Measurements from ENCODE around the gene COTL1.

The COTL1 gene

GRCh38 chr16:84594725-84595038 lies 23.2 kb downstream of the COTL1 start:
- no peak for DNase-seq

DNA sequence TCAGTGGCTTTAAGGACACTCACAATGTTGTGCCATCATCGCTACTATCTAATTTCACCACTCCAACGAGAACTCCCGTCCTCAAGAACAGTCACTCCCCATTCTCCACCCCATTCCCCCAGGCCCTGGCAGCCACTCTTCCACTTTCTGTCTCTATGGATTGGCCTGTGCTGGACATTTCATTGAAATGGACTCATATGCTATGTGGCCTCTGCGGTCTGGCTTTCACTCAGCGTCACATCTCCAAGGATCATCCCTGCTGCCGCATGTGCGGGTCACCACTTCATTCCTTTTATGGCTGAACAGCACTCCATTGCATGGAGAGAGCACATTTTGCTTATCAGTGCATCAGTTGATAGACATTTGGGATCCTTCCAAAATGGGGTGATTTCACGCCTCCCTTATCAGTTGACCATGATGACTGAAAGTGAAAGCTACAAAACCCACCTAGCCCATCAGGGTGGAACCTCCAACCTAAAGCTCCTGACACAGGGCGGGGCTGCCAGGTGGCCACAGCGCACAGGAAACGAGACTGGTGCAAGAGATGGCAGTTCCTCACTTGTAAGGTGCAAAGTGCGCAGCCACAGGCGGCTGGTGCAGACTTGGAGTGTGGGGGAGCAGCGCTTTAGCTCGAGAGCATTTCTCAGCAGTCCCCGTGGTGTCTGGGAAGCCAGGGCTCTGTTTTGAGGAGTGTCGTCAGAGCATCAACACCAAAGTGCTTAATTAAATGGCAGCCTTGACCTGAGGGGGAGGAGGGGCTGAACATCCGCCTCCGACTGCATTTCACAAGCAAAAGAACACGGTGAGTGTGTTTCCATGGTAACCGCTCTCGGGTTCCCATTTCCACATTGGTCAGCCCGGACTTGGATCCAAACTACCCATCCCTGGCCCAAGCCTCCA lies 23.8 kb downstream of the COTL1 start:
- DNase-seq = peak; percentile 64 to 66

DNA sequence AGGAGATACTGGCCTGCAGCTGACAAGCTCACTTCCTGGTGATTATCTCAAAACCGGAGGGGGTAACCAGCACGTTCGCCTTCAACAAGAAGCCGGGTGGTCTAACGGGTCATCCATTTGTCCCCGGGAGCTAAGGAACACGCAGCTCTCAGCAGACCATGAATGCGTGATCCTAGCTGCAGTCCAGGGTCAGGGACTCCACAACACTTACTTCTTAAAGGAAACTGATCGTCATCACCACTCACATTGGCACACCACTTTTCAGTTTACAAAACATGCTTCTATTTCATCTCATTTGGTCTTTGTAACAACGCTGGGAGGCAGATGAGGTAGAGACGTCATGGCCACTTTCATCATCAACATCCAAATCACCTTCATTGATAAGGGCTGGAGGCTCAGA lies 25.2 kb downstream of the COTL1 start:
- DNase-seq = no peak

DNA sequence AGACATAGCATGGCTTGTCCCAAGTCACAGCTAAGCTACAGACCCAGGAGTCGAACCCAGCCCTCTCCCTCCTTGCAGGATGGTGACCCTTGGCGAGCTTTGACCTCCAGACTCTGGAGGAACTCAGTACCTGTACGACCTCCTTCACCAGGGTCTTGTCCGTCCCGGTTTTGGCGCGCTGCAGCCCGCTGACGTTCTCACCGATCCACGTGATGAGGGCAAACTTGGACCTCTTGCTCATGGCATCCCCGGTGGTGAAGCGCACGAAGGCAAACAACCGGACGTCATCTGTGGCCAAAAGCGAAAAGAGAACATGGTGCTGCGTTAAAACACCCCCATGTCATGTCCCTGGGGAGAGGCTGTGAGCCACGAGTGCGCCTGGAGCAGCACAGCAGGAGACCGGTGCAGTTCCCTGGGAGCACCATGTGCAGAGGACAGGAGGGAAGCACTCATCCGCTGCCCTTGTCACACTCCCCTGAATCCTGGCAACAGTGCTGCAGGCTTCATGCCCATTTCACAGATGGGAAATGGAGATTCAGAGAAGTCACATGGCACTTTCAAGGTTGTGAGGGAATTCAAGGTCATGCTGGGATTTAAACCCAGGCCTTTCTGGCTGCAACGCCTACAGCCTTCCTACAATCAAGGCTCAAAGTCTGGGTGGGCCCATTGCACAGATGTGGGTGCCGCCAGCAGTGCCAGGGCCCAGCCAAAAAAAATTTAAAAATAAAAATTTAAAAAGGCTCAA lies 27.7 kb downstream of the COTL1 start:
- no peak for DNase-seq

DNA sequence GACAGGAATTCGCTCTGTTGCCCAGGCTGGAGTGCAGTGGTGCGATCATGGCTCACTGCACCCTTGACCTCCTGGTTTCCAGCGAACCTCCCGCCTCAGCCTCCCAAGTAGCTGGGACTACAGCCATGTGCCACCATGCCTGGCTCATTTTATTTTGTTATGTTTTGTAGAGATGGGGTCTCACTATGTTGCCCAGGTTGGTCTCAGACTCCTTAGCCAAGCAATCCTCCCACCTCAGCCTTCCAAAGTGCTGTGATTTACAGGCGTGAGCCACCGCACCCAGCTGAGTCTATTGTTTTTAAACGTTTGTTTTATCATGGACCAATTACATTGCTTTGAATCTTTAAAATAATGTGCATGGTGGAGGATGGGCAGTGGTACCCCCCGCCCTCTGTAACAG lies 28.9 kb downstream of the COTL1 start:
- no peak for DNase-seq

DNA sequence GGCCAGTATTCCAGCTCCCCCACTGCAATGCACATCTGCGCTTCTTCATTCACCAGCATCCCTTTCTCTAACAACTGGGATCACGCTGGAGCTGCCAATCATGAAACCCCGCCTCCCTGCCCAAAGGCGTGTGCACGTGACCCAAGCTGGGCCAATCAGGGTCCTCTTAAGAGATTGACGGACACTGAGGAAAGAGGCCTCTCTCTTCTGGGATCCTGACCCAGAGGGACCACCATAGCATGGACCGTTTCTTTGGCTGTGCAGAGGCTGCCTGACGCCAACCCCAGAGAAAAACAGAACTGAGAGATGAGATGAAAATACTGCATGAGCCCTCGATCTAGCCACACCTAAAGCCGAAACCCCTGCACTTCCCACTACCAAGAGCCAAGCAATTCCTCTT lies 32.0 kb downstream of the COTL1 start:
- no peak for DNase-seq

GRCh38 chr16:84585467-84585866 lies 32.4 kb downstream of the COTL1 start:
- no peak for DNase-seq

DNA sequence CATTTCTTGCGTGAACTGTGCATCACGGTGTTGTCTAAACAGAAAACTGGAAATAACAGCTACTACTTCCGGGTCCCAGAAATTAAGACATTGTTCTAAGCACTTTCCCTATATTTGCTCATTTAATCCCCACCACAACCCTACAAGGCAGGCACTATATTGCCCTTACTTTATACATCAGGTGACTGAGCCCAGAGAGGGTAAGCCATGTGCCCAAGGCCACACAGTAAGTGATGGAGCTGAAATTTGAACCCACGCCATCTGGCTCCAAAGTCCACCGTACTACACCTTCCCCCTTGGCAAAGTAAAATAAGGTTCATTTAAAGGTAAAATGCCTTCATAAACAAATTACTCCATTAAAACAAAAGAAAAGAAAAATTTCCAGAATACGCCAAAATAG lies 33.2 kb downstream of the COTL1 start:
- DNase-seq = no peak

DNA sequence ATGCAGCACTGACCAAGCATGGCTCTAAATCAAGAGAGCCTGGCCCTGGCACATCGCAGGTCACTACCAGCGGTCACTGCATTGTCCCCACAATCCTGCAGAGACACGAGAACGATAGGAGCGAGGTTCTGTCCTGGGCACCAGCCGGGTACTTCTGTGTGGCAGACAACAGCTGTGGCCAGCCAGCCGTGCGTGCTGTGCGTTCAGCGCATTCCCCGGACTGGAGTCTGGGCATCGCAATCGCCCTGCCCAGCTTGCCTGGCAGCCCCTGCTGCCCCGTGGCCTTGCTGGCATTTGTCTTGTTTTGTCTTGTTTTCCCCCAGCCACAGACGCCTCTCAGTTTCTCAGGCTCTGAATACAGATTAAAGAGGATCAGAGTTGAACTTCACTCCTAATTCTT lies 33.9 kb downstream of the COTL1 start:
- no peak for DNase-seq

GRCh38 chr16:84582958-84583516 lies 34.8 kb downstream of the COTL1 start:
- DNase-seq = no peak

- no peak for DNase-seq
Measured at GRCh38 chr16:84581158-84581557, 36.7 kb downstream of the COTL1 start.

- DNase-seq = no peak
Measured at GRCh38 chr16:84579936-84580335, 37.9 kb downstream of the COTL1 start.

GRCh38 chr16:84578538-84579126 lies 39.2 kb downstream of the COTL1 start:
- DNase-seq = no peak

DNA sequence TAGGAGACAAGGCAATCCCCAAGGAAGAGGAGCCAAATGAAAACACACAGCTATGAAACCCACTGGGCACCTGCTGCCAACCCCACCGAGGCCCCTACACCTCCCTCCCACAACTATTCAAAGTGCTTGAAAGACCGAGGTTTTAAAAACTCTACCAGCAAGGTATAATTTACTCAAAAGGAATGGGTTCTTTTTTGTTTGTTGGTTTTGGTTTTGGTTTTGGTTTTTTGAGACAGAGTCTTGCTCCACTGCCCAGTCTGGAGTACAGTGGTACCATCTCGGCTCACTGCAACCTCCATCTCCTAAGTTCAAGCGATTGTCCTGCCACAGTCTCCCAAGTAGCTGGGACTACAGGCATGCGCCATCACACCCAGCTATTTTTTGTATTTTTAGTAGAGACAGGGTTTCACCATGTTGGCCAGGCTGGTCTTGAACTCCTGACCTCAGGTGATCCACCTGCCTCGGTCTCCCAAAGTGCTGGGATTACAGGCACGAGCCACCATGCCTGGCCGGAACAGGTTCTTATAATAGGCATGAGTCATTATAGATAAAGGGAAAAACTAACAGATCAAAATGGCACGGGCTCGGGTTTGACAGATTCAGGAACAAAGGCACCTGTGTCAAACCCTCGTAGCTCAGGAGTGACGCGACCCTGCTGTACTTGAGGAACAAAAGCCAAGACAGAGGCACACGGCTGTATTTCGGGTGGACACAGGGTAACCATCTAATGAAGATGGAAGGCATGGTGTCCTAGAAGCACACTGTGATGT lies 40.7 kb downstream of the COTL1 start:
- no peak for DNase-seq

DNA sequence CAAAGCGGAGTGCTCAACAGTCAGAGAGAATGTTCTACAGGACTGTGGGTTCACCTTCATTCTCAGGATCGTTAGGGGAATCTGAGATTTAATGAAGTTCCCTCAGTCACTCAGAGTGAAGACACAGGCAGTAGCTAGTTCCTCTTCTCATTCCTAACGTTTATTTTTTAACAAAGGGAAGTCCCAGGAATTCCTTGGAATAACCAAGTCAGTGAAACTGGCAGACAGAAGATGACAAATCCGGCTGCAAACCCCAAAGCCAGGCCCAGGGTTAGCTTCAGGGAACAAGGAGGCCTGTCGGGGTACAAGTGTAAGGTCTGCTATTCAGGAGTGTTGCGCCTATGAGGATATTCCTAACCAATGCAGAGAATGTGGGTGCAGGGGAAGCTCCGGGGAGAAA lies 42.0 kb downstream of the COTL1 start:
- DNase-seq = no peak

DNA sequence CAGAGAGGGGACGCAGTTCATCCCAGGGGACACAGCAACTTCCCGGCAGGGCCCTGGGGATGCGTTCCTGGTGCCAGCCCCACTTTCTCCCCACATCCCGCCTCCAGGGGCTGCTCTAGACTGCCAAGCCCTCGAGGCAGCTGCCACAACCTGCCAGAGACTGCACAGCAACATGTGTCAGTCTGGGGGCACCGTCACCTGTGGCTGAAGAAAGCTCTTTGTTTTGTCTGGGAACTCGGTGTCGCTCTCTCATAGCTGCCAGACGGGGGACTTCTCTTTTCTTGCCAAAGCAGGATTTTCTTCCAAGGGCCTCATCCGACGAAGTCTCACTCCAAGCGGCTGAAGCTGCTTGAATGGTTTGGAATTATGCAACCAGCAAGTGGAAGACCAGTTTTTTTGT lies 43.7 kb downstream of the COTL1 start:
- DNase-seq = no peak

- DNase-seq = no peak
Measured at GRCh38 chr16:84572096-84572495, 45.8 kb downstream of the COTL1 start.

DNA sequence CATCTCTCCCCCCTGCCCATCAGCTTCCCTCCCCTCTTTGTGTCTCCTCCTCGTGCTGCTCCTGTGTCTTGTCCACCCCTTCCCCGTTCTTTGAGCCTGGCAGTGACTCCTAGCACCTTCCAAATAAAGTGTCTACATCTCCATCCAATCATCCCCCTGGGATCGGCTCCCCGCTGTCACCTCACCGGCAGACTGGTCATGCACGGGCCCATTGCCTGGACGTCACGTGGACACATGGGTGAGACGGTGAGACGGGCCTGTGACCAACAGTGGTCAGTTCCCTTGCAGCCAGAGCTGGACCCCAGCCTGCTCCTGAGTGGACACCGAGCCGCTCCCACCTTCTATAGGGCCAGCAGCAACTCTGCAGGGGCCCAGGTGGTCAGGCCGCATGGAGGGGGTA lies 46.4 kb downstream of the COTL1 start:
- no peak for DNase-seq

DNA sequence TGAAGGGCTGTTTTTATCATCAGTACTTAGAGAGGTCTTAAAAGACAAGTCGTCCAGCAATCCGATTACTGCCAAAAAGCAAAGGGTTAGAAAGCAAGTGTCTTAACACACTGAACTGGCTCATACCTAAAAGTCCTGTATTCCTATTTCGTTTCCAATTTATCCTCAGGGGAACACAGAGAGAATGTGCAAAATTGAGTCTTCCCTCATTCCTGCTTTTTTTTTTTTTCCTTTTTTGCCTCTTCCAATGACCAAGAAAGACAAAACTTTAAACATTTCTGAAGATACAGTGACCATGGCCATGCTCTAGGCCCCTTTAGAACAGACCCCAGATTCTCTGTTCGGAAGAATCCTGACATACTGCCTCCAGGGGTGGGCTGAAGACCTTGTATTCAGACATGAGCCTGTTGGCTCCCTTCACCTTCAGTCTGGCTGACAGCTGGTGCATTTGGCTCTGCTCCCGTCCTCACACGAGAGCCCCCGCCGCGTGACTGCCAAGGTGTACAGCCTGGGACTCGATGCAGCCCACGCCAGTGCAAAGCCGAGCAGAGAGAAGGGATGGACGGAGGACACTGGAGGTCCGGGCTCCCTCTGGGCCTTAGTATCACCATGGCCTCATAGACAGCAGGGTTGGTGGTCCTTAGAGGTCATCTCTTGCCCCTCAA lies 47.0 kb downstream of the COTL1 start:
- no peak for DNase-seq

GRCh38 chr16:84569382-84569987 lies 48.4 kb downstream of the COTL1 start:
- DNase-seq = no peak

DNA sequence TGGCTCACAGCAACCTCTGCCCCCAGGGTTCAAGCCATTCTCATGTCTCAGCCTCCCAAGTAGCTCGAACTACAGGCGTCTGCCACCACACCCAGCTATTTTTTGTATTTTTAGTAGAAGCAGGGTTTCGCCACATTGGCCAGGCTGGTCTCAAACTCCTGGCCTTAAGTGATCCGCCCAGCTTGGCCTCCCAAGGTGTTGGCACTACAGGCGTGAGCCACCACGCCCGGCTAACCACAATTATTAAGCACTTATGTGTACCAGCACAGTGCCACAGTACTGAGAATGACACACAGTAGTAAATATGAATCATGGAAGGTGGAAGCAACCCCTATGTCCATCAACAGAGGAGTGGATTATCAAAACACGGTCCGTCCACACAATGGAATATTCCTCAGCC lies 49.8 kb downstream of the COTL1 start:
- no peak for DNase-seq
